Measurements from ENCODE around the gene ADGRV1. TPM values are rescaled to one million over a fixed set of nuclear protein-coding genes. Genes with fewer than 3 reads are reported as not detected.
"Not testable (repeated sequence)": the region's sequence is repeated elsewhere in the genome, so short reads cannot be mapped to it uniquely, and the experiment has no call there.

Gene ADGRV1
- total RNA-seq, 1 donor from 2014 or later = 31.9 TPM

DNA sequence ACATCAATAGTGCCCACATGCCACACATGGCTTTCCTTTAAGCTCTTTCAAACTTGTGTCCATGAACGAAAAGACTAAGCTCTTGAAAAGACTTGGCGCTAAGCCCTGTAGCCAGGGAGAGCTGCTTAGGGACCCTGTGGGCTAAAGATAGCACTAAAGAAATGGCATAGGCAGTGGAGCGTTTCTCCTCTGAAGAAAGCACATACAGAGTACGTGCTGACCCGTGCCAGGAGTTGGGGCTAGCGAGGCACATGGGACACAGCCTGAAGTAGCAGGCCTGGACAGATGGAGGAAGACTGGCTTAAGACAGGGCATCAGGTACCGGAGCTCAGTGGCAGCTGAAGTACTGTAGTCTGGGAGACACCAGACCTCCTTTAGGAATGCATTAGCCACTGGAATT is 39.7 kb downstream of the ADGRV1 start:
- DNase-seq (ENCODE audit: low spot score) = no peak

DNA sequence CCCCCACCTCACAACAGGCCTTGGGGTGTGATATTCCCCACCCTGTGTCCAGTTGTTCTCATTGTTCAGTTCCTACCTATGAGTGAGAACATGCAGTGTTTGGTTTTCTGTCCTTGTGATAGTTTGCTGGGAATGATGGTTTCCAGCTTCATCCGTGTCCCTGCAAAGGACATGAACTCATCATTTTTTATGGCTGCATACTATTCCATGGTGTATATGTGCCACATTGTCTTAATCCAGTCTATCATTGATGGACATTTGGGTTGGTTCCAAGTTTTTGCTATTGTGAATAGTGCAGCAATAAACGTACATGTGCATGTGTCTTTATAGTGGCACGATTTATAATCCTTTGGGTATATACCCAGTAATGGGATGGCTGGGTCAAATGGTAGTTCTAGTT is 41.7 kb downstream of the ADGRV1 start:
- DNase-seq (ENCODE audit: low spot score) = not testable (repeated sequence)

DNA sequence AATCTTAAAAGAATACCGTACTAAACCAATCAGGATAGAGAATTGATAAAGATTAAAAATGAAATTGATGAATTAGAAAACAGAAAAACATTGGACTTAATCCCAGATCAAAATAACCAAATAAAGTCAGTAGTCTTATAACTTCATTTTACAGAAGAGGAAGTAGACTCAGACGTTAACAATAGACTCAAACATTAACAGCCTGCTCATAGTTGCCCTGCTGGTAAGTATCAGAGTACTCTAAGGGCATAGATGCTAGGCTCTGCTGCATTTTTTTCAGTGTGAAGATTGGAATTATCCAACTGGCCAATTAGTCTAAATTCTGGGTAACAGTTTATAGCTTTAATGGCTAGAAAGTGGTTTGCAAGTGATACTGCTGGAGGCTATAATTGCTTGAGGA is 42.9 kb downstream of the ADGRV1 start:
- no peak for DNase-seq (ENCODE audit: low spot score)

DNA sequence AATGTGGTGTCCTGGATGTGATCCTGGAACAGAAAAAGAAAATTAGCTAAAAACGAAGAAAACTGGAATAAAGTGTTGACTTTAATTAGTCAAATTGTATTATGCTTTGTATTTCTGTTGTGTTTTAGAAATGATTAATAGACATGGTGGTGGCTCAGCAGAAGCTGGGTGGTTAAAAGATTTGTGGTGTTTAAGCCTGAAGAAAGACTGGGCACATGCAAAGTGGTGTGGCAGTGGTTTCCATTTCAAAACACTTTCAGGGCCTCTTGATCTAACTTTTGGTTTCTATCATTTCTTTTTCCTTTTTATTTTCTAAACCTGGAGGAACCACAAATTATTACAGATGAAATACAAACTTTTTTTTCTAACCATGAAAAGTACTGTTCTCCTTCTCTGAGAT is 44.1 kb downstream of the ADGRV1 start:
- DNase-seq (ENCODE audit: low spot score) = no peak

DNA sequence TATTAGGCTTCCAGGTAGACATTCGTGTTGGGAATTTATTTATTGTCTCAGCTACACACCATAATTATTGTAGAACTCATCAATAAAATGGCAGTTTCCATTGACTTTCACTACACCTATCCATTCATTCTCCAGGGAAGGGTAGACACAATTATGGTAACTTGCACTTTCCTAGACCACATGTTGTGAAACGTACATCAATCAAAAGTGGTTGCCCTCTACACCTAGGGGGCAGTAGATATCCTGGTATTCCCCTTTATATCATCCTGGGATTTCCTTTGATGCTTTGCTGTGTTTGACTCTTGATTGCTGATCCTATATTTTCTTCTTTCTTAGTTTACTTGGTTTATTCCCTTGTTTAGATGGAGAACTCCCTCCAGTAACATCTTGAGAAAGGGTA is 47.9 kb downstream of the ADGRV1 start:
- DNase-seq (ENCODE audit: low spot score) = no peak

DNA sequence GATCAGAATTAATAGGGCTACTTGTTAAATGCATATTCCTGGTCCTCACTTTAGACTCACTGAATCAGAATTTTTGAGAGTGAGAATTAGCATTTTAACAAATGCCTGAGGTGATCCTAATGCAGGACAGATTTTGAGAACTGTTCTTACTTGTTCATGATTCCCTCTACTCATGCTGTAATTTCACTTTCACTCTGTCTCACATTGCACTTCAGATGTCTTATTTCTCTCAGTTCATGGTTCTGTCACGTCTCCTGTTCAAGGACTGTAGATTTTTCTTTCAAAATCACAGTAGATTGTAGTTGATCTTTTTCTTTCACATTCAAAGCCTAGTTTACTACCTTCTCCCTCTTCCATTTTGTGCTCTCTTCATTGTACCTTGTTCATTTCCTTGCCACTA is 54.3 kb downstream of the ADGRV1 start:
- no peak for DNase-seq (ENCODE audit: low spot score)

DNA sequence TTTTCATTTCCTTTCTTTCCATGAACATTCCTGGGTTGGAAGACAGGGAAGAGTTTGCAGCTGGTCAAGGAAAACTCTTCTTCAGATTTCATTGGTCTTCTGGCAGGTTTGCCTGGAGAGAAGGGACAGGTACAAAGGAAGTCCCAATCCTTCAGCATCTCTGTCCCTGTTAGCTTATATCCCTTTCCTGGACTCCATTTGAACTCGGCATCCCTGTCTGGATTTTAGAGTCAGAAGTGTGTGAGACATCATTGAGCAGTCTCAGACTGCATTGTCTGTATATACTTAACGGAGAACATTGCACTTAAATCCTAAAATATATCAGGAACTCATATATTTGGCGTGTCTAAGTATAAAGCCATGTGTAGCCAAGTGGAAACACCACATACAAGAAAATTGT is 54.9 kb downstream of the ADGRV1 start:
- no peak for DNase-seq (ENCODE audit: low spot score)

DNA sequence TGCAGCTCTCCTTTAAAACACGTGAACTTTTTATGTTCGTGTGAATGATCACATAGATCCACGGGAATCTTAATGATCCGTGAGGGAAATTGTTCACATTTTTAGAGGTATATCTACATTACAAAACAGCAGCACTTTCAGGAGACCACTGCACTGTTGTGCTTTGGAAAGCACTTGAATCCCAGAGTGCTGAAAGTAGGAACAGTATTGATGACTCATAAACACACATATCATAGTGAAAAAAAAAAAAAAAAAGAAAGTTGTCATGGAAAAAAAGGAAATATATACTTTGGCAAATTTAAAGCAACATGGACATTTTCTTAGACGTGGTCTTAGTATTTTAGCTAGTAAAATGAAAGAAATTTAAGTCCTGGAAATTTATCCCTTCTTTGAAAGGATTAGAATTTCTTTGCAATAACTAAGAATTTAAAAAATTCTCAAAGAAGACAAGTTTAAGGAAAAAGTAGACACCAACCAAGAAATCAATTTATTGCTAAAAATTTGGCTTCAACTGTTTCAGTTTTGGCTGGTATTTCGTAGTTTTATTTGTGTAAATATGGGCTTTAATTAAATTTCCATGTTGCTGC is 55.4 kb downstream of the ADGRV1 start:
- DNase-seq (ENCODE audit: low spot score) = no peak

DNA sequence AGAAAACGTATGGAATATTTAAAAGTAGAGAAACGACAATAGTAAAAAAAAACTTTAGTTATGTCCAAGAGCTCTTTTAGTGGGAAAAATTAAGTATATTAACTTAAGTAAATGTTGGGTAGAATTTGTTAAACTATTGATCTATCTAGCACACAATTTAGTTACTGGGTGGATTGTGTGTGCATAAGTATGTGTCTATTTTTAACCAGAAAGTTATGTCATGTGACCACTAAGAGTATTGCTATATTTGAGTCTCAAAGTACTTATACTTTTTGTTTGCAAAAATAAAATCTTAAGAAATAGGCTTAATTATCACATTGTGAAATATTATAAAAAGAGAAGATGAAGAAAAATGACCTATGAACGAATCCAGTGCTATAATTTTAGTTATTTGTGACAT is 56.8 kb downstream of the ADGRV1 start:
- no peak for DNase-seq (ENCODE audit: low spot score)

DNA sequence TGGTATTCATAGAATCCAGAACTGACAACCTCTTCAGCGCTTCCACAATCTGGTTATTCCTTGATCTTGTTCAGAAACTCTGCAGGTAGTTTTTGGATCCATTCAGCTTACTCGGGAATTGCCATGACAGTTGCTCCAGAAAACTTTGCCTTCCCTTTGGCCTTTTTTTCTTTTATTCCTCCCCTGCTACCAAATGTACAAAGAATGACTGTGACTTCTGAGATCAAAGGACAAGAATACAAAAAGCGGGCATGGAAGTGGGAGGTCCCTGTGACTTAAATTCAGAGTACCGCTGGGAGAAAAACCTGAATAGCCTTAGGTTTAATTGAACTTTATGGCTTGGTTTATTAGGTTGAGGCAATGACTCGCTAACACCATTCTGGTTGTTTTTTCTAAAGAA is 59.5 kb downstream of the ADGRV1 start:
- DNase-seq (ENCODE audit: low spot score) = no peak

DNA sequence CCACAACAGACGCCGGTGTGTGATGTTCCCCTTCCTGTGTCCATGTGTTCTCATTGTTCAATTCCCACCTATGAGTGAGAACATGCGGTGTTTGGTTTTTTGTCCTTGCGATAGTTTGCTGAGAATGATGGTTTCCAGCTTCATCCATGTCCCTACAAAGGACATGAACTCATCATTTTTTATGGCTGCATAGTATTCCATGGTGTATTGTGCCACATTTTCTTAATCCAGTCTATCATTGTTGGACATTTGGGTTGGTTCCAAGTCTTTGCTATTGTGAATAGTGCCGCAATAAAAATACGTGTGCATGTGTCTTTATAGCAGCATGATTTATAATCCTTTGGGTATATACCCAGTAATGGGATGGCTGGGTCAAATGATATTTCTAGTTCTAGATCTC is 61.2 kb downstream of the ADGRV1 start:
- not testable (repeated sequence) for DNase-seq (ENCODE audit: low spot score)

DNA sequence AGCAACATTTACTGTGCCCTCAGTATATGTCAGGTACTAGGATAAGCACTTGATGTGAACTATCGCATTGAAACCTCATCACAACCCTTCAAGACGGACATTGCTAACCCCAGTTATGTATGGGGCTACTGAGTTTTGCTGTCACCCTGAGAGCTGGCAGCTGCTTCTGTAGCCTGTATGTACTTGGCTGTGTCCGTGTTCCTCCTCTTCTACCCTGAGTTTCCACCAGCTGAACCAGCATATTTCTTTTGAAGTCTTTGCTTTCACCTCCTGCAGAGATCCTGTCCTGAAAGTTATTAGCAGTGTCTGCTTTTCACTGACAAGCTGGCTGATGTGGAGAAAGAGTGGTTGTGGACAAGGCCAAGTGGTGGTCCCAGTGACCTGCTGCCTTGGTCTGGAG is 63.3 kb downstream of the ADGRV1 start:
- DNase-seq (ENCODE audit: low spot score) = no peak

DNA sequence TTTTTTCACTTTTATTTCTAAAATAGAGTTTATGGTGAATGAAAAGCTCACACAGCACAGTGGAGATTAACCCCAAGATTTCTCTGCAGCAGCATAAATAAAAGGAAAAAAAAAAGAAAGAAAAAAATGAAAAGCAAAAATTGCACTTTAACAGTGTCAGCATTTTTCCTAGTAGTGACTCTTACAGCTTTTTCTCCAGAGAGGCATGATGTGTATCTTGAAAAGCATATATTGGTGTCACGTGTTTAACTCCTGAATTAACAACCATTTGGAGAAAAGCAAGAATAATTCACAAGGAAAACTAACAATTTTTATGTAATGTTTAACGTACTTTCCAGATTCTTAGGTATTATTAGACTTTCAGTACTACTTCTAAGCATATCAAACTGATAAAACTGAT is 67.9 kb downstream of the ADGRV1 start:
- DNase-seq (ENCODE audit: low spot score) = no peak

DNA sequence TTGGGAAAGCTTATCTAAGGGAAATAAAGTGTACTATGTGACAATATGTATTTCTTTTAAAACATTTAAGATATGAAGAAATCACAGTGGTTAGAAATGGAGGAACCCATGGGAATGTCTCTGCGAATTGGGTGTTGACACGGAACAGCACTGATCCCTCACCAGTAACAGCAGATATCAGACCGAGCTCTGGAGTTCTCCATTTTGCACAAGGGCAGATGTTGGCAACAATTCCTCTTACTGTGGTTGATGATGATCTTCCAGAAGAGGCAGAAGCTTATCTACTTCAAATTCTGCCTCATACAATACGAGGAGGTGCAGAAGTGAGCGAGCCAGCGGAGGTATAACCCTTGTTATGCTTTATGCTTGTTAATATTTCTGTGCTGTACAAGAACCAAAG is 69.9 kb downstream of the ADGRV1 start:
- DNase-seq (ENCODE audit: low spot score) = no peak

DNA sequence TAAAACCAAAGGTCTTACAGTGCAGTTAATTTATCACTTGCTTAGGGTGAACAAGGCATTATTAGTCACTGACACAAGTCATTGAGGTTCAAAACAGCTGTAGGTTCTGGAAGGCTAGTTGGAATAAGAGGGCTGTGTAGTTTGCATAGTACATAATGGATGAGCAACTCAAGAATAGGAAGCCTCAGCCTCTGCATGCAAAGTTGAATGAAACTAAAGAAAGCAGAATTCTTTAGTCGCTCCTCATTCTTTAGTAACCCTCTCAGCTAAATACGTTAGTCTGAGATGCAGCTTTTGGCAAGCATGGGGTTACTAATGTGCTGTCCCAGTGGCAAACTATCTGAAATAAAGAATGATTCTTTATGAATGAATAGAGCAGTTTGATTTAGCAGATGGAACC is 74.2 kb downstream of the ADGRV1 start:
- no peak for DNase-seq (ENCODE audit: low spot score)

DNA sequence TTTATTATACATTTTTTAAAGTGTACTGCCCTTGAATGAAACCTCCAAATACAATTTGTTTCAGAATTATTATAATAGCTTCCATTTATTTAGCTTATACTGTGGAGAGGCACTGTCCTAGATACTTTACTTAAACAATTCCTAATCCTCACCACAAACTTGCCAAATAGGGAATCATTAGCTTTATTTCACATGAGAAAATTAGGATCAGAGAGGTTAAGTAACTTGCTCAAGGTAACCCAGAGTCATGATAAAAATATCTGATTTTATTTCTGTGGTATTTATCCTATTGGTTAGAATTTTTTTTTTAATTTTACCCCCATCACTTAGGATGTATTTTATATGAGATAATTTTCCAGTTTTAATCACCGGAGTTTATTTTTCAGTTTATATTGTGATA is 78.4 kb downstream of the ADGRV1 start:
- DNase-seq (ENCODE audit: low spot score) = no peak

DNA sequence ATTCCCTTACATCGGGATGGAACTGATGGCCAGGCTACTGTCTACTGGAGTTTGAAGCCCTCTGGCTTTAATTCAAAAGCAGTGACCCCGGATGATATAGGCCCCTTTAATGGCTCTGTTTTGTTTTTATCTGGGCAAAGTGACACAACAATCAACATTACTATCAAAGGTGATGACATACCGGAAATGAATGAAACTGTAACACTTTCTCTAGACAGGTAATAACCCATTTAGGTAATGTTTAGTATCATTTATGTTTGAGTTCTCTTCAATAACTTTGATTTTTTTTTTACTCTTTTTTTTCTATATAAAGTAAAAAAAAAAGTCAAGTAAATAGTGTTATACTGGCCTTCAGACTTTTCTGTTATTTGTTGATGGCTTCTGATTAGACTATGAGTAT is 79.1 kb downstream of the ADGRV1 start:
- no peak for DNase-seq (ENCODE audit: low spot score)

DNA sequence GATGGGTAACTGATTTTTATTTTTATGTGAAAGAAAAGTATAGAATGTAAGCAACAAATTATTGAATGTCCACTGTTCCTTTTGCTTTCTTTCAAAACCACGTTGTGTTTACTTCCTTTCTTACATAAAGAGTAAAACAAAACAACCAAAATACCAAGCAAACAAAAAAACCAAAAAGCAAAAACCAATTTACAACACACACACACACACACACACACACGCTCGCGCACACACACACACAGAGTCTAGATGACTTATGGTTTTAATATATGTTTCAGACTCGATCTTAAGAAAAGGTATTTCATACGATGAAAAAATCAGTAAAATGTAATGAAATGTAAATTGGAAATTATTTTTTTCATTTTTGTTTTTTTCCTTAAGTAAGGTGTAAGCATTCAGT is 80.3 kb downstream of the ADGRV1 start:
- no peak for DNase-seq (ENCODE audit: low spot score)

DNA sequence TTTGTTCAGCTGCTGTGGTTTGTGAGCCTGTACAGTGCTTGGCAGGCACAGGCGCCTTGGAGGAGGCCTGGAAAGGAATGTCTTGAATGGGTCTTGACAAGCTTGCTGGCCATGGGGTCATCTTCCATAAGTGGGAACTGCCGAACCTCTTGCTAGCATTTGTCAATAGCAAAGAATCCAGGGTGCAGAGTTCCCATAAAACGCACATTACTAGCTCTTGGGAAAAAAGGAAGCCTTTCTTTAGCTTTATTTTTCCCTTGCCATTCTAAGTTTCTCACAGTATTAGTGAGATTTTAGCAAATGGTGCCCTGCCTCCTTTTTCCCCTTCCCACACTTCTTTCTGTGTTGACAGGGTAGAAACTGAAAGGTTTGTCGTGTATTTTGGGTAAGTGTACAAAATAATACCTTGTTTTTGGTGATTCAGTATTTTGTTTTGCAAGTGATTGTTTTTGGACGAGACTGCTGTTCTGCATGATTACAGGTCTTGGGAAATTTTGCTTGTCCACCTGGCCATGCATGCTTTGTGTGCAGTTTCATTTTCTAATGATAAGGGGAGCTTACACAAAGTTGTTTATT is 82.0 kb downstream of the ADGRV1 start:
- DNase-seq (ENCODE audit: low spot score) = no peak

DNA sequence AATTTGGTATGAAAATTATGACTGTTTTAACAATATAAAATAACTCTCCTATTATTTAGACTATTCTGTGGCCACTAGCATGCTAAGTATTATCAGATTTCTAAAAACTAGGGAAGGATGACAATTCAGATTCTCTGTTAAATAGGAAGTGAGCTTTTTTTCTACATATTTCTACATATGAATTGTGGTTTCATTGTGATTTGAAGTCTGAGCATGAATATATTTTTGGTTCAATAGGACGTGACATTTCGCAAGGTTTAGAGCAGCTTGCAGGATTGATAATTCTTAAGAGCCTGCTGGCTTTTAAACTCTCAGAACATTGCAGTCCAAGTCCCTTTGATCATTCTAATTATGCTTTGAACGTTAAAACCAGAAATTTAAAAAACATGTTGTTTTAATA is 82.9 kb downstream of the ADGRV1 start:
- DNase-seq (ENCODE audit: low spot score) = no peak

DNA sequence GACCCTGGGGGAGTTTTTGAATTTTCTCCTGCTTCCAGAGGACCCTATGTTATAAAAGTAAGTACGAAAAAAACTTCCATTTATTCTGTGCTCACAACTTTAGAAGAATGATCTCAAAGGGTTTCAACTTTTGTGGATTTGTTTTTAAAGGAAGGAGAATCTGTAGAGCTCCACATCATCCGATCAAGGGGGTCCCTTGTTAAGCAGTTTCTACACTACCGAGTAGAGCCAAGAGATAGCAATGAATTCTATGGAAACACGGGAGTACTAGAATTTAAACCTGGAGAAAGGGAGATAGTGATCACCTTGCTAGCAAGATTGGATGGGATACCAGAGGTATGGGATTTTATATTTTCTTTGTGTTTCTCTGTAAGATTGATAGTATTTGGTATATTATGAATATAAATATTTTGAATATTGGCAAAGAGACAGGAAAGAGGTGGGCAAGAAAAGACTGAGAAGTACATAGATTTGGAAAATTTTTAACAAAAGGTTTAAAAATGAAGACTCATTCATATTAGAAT is 84.2 kb downstream of the ADGRV1 start:
- DNase-seq (ENCODE audit: low spot score) = no peak

DNA sequence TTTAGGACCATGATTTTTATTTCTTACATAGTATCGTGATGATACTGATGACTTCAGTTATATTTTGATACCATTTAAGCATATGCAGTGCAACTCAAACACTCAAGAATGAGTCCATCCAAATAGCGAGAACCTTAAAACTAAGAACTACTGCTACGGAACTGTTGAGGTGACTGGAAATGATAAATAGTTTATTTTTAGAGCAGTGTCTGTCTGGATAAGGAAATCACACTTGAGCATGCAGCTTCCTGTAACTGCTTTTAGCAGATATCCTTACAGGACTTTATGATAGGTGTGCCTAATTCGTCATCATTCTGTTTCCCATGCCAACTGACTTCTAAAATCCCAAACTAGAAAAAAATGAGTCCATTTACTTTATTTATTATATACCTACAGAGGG is 85.5 kb downstream of the ADGRV1 start:
- no peak for DNase-seq (ENCODE audit: low spot score)

DNA sequence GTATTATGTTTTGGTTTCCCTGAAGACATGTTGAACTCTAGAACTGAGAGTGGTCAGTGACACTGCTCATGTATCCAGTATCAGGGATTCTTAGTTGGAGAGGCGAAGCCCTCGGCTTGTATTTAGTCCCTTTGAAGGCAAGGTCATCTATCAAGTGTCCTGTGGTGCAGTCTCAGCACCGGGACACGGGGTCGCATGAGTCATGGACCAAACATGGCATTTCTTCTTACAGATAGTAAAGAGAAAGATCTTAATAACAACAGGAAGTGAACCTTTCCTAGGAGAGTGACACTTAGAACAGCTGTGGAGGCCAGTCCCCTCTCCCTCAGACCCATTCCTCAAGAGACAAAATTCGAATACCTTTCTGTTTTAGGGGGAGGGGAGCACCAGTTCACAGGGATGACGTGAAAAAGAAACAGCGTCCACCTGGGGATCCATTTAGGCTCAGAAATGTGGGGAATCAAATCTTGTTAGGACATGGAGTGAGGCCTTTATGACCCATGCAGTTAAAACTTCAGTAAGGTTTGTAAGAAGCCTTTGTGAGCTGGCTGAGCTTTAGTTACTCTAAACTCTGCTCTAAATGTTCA is 86.5 kb downstream of the ADGRV1 start:
- DNase-seq (ENCODE audit: low spot score) = no peak

DNA sequence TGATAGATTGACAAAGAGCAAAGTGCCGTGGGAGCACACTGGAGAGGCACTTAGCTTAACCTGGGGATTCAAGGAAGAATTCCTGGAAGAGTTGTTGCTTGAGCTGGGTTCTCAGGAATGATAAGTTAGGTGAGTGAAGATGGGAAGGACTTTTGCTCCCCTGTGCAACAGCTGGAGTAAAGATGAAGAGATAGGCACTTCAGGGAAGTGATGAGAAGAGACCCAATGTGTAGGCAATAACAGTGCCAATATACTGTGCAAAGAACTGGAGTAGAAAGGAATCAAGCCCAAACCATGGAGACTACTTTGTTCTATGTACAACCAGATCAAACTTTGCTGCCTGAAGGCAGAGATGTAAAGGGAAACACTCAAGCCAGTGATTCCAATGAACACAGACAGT is 92.2 kb downstream of the ADGRV1 start:
- DNase-seq (ENCODE audit: low spot score) = no peak

Measured in mucosa of gallbladder (tissue), 1 donor.